Measurements from ENCODE around the gene NPHP3. TPM values are rescaled to one million over a fixed set of nuclear protein-coding genes. Genes with fewer than 3 reads are reported as not detected.

Gene NPHP3
- total and polyA plus RNA-seq, 2 donors (not counting 1 experiment from before 2014, with no cell fraction given), result 18.4 to 47.8 TPM

- CTCF ChIA-PET, result interaction anchor here (0.6 to 2.3 kb wide), 8 partner anchors 9 to 748 kb away, joined by 3 to 6 read pairs (median 4); no protein-coding TSS in a partner anchor
These were observed 77.2 kb downstream of the NPHP3 start for GRCh38 chr3:132645058-132645457.

GRCh38 chr3:132643366-132643765 is 78.8 kb downstream of the NPHP3 start:
- no peak overlapping the region for H3K9ac ChIP-seq (ENCODE audit: low read length)
- intact Hi-C loops (cut with micrococcal nuclease), result no loop called here
- H4K20me1 ChIP-seq (ENCODE audit: control insufficient read depth, insufficient read depth, low read length, poor library complexity, severe bottlenecking), result no peaks in the 10 kb centered on the region
- POLR2A ChIA-PET, result no interaction called here
- no peaks in the 10 kb centered on the region for H3K79me2 ChIP-seq (ENCODE audit: control insufficient read depth, insufficient read depth, low read length)
- CTCF ChIA-PET, result interaction anchor here (0.5 to 6.0 kb wide), 13 partner anchors 8 to 292 kb away, joined by 3 to 86 read pairs (median 5); no protein-coding TSS in a partner anchor
- Mint-ChIP-seq H3K27ac (no peak overlapping the region), H3K9me3 (ENCODE audit: insufficient read depth) (no peaks in the 10 kb centered on the region), H3K27me3 (no peaks in the 10 kb centered on the region), H3K4me3 (no peak overlapping the region), H3K4me1 (peaks cover 7% of the 10 kb centered on the region)
- DNase-seq (no peak), ATAC-seq (ENCODE audit: low read depth) (no peak)
- no peak overlapping the region for H3K27ac ChIP-seq (ENCODE audit: low read length in 2 of 2)
- H3K36me3 ChIP-seq (replicated peaks in 1 of 2; ENCODE audit: control extremely low read depth in 1 of 2, control insufficient read depth in 1 of 2, extremely low read depth in 1 of 2, insufficient read depth in 2 of 2, low read length in 1 of 2), result peaks cover 1 to 12% of the 10 kb centered on the region in 2 experiments
- H3K4me3 ChIP-seq (ENCODE audit: control extremely low read depth in 1 of 5, extremely low read depth in 1 of 5, insufficient read depth in 1 of 5, low read depth in 2 of 5, low read length in 4 of 5), result no peak overlapping the region
- no peaks in the 10 kb centered on the region for H3K4me1 ChIP-seq (ENCODE audit: control insufficient read depth in 2 of 2, insufficient read depth in 2 of 2, low read length in 2 of 2)
- no peaks in the 10 kb centered on the region for H3K9me3 ChIP-seq (ENCODE audit: control extremely low read depth in 1 of 3, control insufficient read depth in 2 of 3, insufficient read depth in 1 of 3, low read length in 2 of 3)
- WGBS (ENCODE audit: insufficient coverage), result 74% methylated on average over 2 of the region's 2 CpGs
- no peak overlapping the region for H3K4me2 ChIP-seq (replicated peaks; ENCODE audit: low read depth, low read length, poor library complexity, severe bottlenecking)
- no peaks in the 10 kb centered on the region for H3K27me3 ChIP-seq (replicated peaks in 1 of 4; ENCODE audit: control extremely low read depth in 1 of 4, control insufficient read depth in 3 of 4, insufficient read depth in 4 of 4, low read length in 3 of 4)
- no peak for TF ChIP-seq CTCF (IDR thresholded peaks at IDR 0.05)
- no peak for TF ChIP-seq EZH2 (IDR thresholded peaks at IDR 0.05; ENCODE audit: borderline replicate concordance, insufficient read depth, low read depth, low read length, poor library complexity, severe bottlenecking)
- no peak overlapping the region for H2AFZ ChIP-seq (ENCODE audit: insufficient read depth, low read depth, low read length, poor library complexity, severe bottlenecking)

More at GRCh38 chr3:132645058-132645457, 77.2 kb downstream of the NPHP3 start:
- H3K79me2 ChIP-seq (ENCODE audit: control insufficient read depth, insufficient read depth, low read length), result no peaks in the 10 kb centered on the region
- no peaks in the 10 kb centered on the region for H3K4me1 ChIP-seq (ENCODE audit: control insufficient read depth in 2 of 2, insufficient read depth in 2 of 2, low read length in 2 of 2)
- Mint-ChIP-seq H3K4me3 (no peak overlapping the region), H3K9me3 (ENCODE audit: insufficient read depth) (no peaks in the 10 kb centered on the region), H3K4me1 (peaks cover 7% of the 10 kb centered on the region), H3K27me3 (no peaks in the 10 kb centered on the region), H3K27ac (no peak overlapping the region)
- H3K36me3 ChIP-seq (replicated peaks in 1 of 2; ENCODE audit: control extremely low read depth in 1 of 2, control insufficient read depth in 1 of 2, extremely low read depth in 1 of 2, insufficient read depth in 2 of 2, low read length in 1 of 2), result peaks cover 0 to 1% of the 10 kb centered on the region in 2 experiments
- intact Hi-C loops (cut with micrococcal nuclease), result no loop called here
- no peak overlapping the region for H3K27ac ChIP-seq (ENCODE audit: low read length in 2 of 2)
- no peak overlapping the region for H2AFZ ChIP-seq (ENCODE audit: insufficient read depth, low read depth, low read length, poor library complexity, severe bottlenecking)
- H4K20me1 ChIP-seq (ENCODE audit: control insufficient read depth, insufficient read depth, low read length, poor library complexity, severe bottlenecking), result no peaks in the 10 kb centered on the region
- no peak overlapping the region for H3K9ac ChIP-seq (ENCODE audit: low read length)
- H3K9me3 ChIP-seq (ENCODE audit: control extremely low read depth in 1 of 3, control insufficient read depth in 2 of 3, insufficient read depth in 1 of 3, low read length in 2 of 3), result no peaks in the 10 kb centered on the region
- no peak overlapping the region for H3K4me2 ChIP-seq (replicated peaks; ENCODE audit: low read depth, low read length, poor library complexity, severe bottlenecking)
- ATAC-seq (ENCODE audit: low read depth) (no peak), DNase-seq (no peak)
- no peak for TF ChIP-seq EZH2 (IDR thresholded peaks at IDR 0.05; ENCODE audit: borderline replicate concordance, insufficient read depth, low read depth, low read length, poor library complexity, severe bottlenecking)
- TF ChIP-seq CTCF (IDR thresholded peaks at IDR 0.05), result no peak
- POLR2A ChIA-PET, result no interaction called here
- H3K27me3 ChIP-seq (replicated peaks in 1 of 4; ENCODE audit: control extremely low read depth in 1 of 4, control insufficient read depth in 3 of 4, insufficient read depth in 4 of 4, low read length in 3 of 4), result no peaks in the 10 kb centered on the region
- WGBS (ENCODE audit: insufficient coverage), result 83% methylated on average over 1 of the region's 1 CpG
- H3K4me3 ChIP-seq (ENCODE audit: control extremely low read depth in 1 of 5, extremely low read depth in 1 of 5, insufficient read depth in 1 of 5, low read depth in 2 of 5, low read length in 4 of 5), result no peak overlapping the region

Data from B cell (primary cell).